Adipocyte (in vitro differentiated cells): Measurements from ENCODE around the gene TSPAN18.
A peak's percentile ranks its signal among the peaks of the same experiment; 100 is the strongest.

Experiments used
- DNase-seq: peaks from one replicate; pipeline ENCODE4 v3.0.0-alpha.2; 2015; ENCODE audit warnings: low read depth
- H3K27me3 ChIP-seq: replicated peaks from 2 replicates; pipeline ENCODE4 v1.7.0; 2013; ENCODE audit warnings: mild to moderate bottlenecking, low read length, moderate library complexity; ENCODE audit not compliant: control insufficient read depth, insufficient read depth
- H3K36me3 ChIP-seq: 2 replicates; pipeline ENCODE4 v1.7.0; 2013; ENCODE audit warnings: low read length, mild to moderate bottlenecking, moderate library complexity; ENCODE audit not compliant: control insufficient read depth, insufficient read depth, severe bottlenecking
- H3K4me1 ChIP-seq: 2 replicates; pipeline ENCODE4 v1.7.0; 2013; ENCODE audit warnings: mild to moderate bottlenecking, low read length, moderate library complexity; ENCODE audit not compliant: control insufficient read depth, insufficient read depth
- H3K4me3 ChIP-seq: 2 replicates; pipeline ENCODE4 v1.7.0; 2013; ENCODE audit warnings: mild to moderate bottlenecking, low read length, moderate library complexity
- H3K9ac ChIP-seq: 2 replicates; pipeline ENCODE4 v1.7.0; 2013; ENCODE audit warnings: mild to moderate bottlenecking, low read length, moderate library complexity
- H3K9me3 ChIP-seq: 2 replicates; pipeline ENCODE4 v1.7.0; 2013; ENCODE audit warnings: mild to moderate bottlenecking, low read length, moderate library complexity; ENCODE audit not compliant: control insufficient read depth

The TSPAN18 gene

GRCh38 chr11:44848203-44848962 is 121.6 kb downstream of the TSPAN18 start:
- H3K36me3 ChIP-seq, result no peaks in the 10 kb centered on the region
- peaks cover 14% of the 10 kb centered on the region for H3K9me3 ChIP-seq
- no peak for DNase-seq
- peaks cover 13% of the 10 kb centered on the region for H3K27me3 ChIP-seq
- peaks cover 6% of the 10 kb centered on the region for H3K4me1 ChIP-seq
- no peak overlapping the region for H3K4me3 ChIP-seq
- H3K9ac ChIP-seq, result no peak overlapping the region

- no peak for DNase-seq
- H3K27me3 ChIP-seq, result peaks cover 13% of the 10 kb centered on the region
- no peak overlapping the region for H3K4me3 ChIP-seq
- H3K4me1 ChIP-seq, result peaks cover 6% of the 10 kb centered on the region
- no peak overlapping the region for H3K9ac ChIP-seq
- peaks cover 14% of the 10 kb centered on the region for H3K9me3 ChIP-seq
- H3K36me3 ChIP-seq, result no peaks in the 10 kb centered on the region
Observed at GRCh38 chr11:44848963-44849350, 122.2 kb downstream of the TSPAN18 start.

- H3K36me3 ChIP-seq, result no peaks in the 10 kb centered on the region
- DNase-seq, result no peak
- H3K9me3 ChIP-seq, result peaks cover 11% of the 10 kb centered on the region
- peaks cover 6% of the 10 kb centered on the region for H3K4me1 ChIP-seq
- H3K4me3 ChIP-seq, result no peak overlapping the region
- H3K9ac ChIP-seq, result no peak overlapping the region
- H3K27me3 ChIP-seq, result peaks cover 13% of the 10 kb centered on the region
Observed at GRCh38 chr11:44849424-44849823, 122.7 kb downstream of the TSPAN18 start.

- H3K36me3 ChIP-seq, result no peaks in the 10 kb centered on the region
- H3K27me3 ChIP-seq, result peaks cover 13% of the 10 kb centered on the region
- H3K4me1 ChIP-seq, result peaks cover 8% of the 10 kb centered on the region
- peaks cover 8% of the 10 kb centered on the region for H3K9me3 ChIP-seq
- DNase-seq, result no peak
- H3K4me3 ChIP-seq, result no peak overlapping the region
- no peak overlapping the region for H3K9ac ChIP-seq
Observed at GRCh38 chr11:44849922-44850321, 123.2 kb downstream of the TSPAN18 start.

GRCh38 chr11:44851496-44851895 is 124.7 kb downstream of the TSPAN18 start:
- peaks cover 11% of the 10 kb centered on the region for H3K4me1 ChIP-seq
- H3K4me3 ChIP-seq, result no peak overlapping the region
- DNase-seq, result no peak
- H3K9me3 ChIP-seq, result peaks cover 8% of the 10 kb centered on the region
- peaks cover 13% of the 10 kb centered on the region for H3K27me3 ChIP-seq
- H3K36me3 ChIP-seq, result no peaks in the 10 kb centered on the region
- H3K9ac ChIP-seq, result no peak overlapping the region

- no peak overlapping the region for H3K4me3 ChIP-seq
- peaks cover 11% of the 10 kb centered on the region for H3K4me1 ChIP-seq
- H3K36me3 ChIP-seq, result no peaks in the 10 kb centered on the region
- no peak for DNase-seq
- H3K9ac ChIP-seq, result no peak overlapping the region
- H3K27me3 ChIP-seq, result peaks cover 13% of the 10 kb centered on the region
- peaks cover 5% of the 10 kb centered on the region for H3K9me3 ChIP-seq
Observed at GRCh38 chr11:44852159-44852747, 125.5 kb downstream of the TSPAN18 start.

- Histone ChIP-seq H3K4me3 (no peak overlapping the region), H3K9me3 (no peaks in the 10 kb centered on the region), H3K4me1 (peaks cover 11% of the 10 kb centered on the region), H3K27me3 (peaks cover 13% of the 10 kb centered on the region), H3K36me3 (no peaks in the 10 kb centered on the region), H3K9ac (no peak overlapping the region)
- DNase-seq, result no peak
Observed at GRCh38 chr11:44852952-44853351, 126.2 kb downstream of the TSPAN18 start.

GRCh38 chr11:44853666-44854065 is 126.9 kb downstream of the TSPAN18 start:
- Histone ChIP-seq H3K4me3 (no peak overlapping the region), H3K9ac (no peak overlapping the region), H3K27me3 (peaks cover 7% of the 10 kb centered on the region), H3K4me1 (peaks cover 11% of the 10 kb centered on the region), H3K36me3 (no peaks in the 10 kb centered on the region), H3K9me3 (no peaks in the 10 kb centered on the region)
- no peak for DNase-seq

- Histone ChIP-seq H3K27me3 (peaks cover 3% of the 10 kb centered on the region), H3K9me3 (no peaks in the 10 kb centered on the region), H3K9ac (no peak overlapping the region), H3K36me3 (no peaks in the 10 kb centered on the region), H3K4me3 (no peak overlapping the region), H3K4me1 (peaks cover 11% of the 10 kb centered on the region)
- no peak for DNase-seq
Observed at GRCh38 chr11:44854086-44854485, 127.3 kb downstream of the TSPAN18 start.

- no peak for DNase-seq
- Histone ChIP-seq H3K4me3 (no peak overlapping the region), H3K4me1 (peaks cover 15% of the 10 kb centered on the region), H3K36me3 (no peaks in the 10 kb centered on the region), H3K9me3 (no peaks in the 10 kb centered on the region), H3K27me3 (peaks cover 10% of the 10 kb centered on the region), H3K9ac (peak overlapping the region; percentile 10)
Observed at GRCh38 chr11:44854741-44855492, 128.2 kb downstream of the TSPAN18 start.

GRCh38 chr11:44855493-44855849 is 128.7 kb downstream of the TSPAN18 start:
- H3K4me3 ChIP-seq, result no peak overlapping the region
- no peaks in the 10 kb centered on the region for H3K9me3 ChIP-seq
- H3K36me3 ChIP-seq, result no peaks in the 10 kb centered on the region
- peaks cover 15% of the 10 kb centered on the region for H3K4me1 ChIP-seq
- H3K27me3 ChIP-seq, result peaks cover 12% of the 10 kb centered on the region
- DNase-seq, result no peak
- peak overlapping the region; percentile 10 for H3K9ac ChIP-seq
